Measurements from ENCODE around the gene SEPTIN8.

The SEPTIN8 gene

DNA sequence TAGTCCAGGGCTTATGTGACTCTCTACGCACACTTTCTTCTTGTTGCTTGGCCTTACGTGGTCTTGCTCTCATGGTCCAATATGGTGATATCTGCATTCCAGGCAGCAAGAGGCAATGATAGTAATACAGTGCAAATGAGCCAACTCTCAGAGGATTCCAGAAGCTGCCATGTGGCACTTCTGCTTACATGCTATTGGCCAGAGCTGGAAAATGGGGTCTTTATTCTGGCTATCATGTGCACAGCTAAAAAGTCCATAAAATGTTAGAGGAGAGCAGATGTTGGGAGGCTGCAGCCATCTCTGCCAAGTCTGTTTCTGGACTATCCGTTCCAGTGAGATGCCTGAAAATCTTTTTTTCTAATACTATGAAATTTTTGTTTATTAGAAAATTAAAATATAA is 2.9 kb upstream of the SEPTIN8 start:
- no peak for DNase-seq

DNA sequence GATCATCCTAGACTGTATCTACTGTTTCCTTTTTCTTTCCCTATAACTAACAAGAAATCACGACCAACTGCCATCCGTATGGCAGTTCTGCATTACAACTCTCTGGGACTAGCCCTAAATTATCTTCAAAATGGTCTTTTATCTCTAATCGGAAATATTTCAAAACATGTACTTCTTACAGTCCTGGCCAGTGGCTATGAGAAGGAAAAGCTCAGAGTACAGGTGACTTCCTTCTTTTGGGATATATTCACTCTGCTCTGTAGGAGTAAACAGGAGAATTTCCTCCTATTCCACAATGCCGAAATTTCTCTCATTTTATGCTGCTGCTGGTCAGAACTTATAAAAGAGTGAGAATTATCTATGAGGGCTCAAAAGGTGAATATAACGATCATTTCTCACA is 1.8 kb upstream of the SEPTIN8 start:
- DNase-seq = no peak

DNA sequence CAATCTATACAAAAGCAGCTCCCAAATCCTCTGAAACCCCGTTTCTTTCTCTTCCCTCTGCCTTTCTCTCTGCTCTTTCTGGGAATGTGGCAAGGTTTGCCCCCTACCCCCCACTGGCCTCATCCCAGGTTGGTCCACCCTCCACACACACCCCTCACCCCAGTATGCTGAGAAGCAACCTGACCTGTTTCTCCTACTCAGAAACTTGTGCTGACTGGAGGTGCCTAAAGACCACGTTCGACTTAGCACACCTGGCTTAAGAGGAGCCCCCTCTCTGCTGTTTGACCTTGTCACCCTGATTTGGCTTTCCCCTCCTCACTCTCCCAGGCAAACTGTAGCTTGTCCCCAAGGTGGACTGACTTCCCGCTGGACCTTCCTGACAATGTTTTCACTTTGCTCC is 1.1 kb upstream of the SEPTIN8 start:
- no peak for DNase-seq

DNA sequence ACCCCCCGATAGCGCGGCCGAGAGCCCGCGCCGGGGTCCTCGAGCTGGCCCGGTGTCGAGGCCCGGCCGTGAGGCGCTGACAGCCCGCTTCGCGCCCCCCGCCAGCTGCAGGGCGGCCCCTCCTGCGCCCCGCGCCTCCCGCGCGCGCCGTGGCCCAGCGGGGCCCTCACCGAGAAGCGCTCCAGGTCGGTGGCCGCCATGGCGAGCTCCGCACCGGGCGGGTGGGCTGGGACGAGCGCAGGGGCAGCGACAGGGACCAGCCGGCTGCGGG is 166 bp downstream of the SEPTIN8 start:
- no peak for DNase-seq

DNA sequence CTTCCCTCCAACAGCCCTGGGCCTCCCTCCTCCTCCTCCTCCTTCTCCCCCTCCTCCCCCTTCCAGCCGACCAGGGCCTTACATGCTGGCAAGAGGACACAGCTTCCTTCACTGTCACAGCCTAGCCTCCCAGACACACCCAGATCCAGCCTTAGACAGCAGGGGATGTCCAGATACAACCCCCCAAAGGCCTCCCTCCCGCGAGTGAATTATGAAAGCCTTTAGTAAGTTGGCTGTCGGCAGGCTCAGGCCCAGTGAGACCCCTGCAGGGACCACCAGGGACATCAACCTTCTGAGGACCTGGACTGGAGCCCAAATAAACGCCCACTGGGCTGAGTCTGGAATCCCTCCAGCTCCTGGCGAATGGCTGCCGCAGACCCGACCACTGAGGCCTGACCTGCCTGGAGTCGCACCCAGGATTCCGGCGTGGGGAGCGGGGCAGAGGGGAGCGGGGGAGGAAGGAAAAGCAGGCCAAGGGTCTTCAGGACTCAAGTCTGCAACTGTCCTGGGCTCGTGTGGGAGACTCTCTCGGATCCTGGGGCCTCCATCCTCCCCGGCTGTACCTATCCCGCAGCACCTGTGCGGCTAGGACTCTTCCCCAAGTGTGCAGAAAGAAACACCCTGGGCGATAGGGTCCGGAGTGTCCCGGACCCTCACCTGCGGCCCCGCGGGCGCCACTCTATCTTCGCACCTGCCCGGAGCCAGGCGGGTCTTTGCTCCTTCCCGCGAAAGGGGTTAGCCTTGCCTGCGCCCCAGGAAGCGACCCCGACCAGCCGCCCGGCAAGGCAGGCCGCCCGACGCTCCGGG is 705 bp downstream of the SEPTIN8 start:
- DNase-seq = peak; percentile 20

DNA sequence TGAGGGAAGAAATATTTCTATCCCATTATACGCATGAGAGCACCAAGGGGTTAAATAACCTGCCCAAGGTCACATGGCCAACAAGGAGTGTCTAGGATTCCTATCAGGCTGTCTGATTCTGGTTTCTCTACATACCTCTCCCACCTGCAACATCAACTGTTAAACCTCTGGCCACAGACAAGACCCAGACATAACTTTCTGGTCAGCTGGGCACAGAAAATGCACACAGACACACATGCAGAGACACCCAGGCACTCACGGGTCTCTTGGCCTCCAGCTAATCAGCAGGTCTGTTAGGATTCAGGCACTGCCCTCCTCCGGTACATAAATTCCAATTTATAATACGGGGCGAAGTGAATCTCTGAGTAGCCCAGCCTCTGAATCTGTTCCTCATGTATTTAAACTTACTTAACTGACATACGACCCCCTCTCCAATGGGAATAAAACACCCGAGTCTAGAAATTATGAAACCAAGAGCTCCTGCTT is 1.5 kb downstream of the SEPTIN8 start:
- no peak for DNase-seq

DNA sequence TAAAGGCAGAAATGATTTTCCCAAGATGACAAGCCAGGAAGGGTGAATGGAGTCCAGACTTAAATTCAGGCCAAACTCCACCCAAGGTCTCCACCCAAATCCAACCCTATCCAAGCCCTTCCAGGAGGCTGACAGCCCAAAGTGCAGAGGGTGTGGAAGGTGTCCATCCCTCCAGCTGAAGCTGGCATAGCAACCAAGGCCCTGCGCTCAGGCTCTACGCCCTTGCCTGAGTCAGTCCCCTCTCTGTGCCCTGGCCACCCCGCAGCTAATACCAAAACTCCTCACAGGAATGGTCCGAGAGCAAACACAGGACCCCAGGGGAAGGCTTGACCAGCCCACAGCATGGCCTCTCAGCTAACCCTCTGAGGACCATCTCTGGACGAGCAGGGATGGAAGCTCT is 2.1 kb downstream of the SEPTIN8 start:
- DNase-seq = no peak

DNA sequence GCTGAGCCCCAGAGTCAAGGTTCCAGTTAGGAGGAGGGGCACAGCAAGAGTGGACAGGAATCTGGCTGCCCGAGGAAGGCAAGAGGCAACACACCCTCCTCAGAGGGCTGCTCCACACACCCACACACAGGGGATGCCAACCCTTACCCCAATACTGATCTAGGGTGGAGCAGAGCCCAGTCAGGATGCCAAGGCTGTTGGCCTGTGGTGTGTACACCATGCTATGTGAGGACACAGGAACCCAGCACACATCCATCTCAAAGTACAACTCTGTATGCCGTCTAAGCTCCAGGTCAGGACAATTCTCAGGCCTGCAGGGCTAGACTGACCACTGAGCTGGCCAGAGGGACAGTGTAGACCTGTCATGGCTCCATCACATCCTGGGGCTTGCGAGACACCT is 2.6 kb downstream of the SEPTIN8 start:
- no peak for DNase-seq

DNA sequence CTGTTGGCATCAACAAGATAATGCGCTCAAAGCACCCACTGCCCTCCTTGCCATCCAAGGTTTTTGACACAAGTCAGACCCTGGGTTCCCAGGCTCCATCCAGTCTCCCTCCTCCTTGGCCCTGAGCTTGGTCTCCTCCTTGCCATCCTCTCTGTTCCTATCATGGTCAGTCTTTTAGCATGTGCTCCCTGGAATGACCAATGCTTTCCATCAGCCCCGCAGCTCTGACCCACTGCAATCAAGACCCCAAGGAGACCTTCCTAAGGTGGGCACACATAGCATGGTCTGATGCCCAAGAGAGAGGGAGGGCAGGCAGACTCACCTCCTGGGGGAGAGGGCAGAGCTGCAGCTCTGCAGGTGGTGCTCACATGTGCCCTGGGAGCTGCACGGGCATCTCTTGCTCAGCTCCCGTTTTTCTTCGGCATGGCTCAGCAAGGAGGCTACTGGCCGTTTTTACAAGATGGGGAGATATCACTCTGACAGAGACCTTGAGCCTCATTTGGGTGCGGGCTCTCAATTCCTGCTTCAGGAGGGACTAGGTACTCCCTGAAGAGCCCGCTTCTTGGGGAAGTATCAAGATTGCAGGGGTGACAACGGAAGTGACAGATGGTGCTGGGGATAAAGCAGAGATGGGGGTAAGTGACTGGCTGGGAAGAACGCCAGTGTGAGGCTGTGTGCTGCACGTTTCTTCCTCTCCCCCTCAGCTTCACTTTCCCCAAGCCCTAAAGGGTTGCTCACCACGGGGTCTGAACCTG is 3.3 kb downstream of the SEPTIN8 start:
- DNase-seq = no peak

DNA sequence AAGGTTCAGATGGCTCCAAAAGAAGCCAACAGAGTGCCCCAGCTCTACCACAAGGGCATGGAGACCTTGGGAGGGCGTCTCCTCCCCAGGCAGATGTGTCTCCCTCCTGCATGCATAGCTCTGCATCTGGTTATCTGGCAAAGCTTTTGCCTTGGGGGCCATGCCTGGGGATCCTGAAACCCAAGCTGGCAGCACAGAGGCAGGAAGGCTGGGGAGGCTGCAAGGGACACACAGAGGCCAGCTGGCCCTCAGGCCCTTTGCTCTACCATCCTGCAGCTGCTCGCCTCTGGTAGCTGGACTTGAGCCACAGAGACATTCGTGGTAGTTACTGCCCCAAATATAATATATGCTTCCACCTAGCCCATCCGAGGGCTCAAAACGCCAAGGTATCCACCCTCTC is 3.9 kb downstream of the SEPTIN8 start:
- DNase-seq = no peak

DNA sequence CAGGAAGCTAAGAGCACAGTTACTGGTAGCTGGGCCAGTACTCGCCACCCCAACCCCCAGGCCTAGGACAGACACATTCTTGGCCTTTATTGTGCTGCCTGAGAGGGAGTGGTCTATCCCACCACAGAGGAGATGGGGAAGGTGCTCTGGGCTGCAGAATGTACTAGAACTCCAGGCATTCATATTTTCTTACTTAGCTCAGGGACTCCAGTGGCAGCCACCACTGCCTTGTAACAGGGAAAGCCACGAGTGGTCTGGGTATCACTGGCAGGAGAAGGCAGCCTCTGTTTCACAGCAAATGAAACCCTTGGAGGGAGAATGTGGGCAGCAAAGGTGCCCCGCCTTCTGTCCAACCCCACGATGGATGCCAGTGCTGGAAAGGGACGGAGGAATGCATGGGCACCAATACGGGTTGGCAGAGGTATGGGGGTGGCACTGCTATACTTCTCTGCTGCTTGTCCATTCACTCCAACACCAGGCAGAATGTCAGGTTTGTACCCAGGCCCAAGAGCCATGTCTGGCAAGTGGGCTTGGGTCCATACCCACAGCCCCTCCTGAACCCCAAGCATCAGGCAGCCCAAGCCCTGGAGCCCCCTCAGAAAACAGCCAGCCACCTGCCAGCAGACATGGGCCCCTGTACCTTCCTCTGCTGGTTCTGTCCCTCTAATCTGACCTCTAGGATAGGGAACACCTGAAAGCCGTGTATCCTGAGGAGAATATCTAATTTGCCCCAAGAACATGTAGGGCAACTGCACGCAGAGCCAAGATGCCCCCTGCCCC is 4.6 kb downstream of the SEPTIN8 start:
- DNase-seq = no peak

DNA sequence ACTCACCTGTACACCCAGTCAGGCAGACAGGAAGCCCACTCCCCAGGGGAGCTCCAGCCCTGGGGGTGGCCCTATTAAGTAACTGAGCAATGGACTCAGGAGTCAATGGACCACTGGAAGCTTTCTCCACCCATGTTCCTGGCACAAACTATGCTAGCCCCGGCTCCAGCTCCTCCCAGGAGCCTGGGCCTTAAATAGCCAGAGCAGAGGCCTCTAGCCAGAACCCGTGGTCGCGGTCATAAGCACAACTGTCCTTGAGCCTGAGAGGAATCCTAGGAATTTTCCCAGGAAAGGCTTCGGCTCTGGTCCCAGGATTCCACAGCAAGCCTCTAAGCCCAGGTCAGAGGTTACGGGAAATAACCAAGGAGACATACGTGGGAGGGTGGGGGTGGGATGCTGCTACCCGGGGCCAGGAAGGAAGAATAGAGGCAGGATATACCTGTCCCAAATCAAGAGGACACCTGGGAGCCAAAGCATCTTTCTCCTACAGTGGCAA is 5.5 kb downstream of the SEPTIN8 start:
- DNase-seq = no peak

DNA sequence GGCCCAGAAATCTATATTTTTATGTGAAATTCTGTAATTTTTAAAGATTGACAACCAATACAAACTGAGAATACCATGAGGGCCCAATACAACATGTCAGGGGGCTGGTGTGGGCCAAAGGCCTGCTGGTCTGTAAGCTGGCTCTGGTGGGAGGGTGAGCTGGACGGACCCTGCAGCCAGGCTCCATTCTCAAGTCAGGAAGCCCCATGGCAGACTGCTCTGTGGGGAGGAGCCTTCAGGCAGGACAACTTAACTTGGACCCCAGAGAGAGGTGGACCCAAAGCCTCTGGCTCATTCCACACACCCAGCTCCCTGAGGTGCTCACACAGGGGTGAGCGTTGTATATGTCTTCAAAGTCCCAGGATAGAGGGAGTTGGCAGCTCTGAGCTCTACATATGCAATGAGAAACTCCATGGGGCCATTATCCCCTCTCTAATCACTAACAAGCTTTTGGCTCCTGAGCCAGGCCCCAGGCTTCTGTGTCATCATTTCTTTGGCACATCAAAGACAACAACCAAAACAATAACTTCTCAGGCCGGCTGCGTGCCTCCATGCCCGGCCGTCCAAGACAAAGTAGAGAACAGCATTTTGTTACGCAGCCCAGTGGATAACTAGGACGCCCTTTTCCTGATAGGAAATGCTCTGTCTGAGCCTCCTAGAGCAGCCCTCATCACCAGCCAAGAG is 6.4 kb downstream of the SEPTIN8 start:
- no peak for DNase-seq

DNA sequence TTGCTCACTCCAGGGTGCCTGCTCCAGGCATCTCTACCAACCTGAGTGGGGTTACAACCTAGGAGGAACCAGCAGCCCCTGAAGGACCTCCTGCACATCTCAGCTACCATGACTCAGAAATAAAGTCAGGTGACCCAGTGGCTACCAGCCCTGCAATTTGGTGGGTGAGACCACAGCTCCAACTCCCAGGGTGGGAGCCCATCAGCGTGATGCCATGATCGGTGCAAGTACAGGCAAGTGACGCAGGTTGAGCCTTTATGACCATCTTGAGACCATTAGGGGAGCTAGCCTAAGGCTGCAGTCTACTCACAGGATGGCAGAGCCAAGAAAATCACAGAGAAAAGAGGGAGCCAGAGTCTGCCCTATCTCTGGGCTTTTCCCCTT is 8.6 kb downstream of the SEPTIN8 start:
- DNase-seq = no peak

DNA sequence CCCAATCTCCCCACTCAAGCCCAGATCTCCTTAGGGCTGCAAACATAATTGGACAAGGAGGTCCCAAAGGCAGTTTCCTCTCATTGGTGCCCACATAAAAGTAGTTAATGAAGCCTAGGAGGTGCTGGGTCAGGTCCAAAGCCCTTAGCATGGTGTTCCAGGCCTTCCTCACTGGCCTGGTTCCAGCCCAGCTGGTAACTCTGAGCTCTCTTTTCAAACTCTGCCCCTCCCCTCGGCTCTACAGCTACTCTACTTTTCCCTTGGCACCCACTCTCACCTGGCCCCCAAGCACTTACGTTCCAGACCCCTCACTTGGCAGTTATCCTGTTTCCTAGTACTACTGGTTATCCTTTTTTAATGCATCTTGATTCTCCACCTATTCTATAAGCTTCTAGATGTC is 9.9 kb downstream of the SEPTIN8 start:
- peak; percentile 57 for DNase-seq

DNA sequence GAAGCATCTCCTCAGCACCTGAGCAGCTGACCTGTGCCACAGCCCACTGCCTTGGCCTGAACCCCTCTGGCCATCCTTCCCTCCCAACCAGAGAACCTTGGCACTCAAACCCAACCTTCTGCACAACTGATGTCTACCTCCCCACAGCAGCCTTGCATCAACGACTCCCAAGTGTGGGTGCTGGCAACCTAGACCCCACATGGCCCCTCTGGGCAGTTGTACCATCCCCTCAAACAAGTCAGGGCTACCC is 10.3 kb downstream of the SEPTIN8 start:
- no peak for DNase-seq

DNA sequence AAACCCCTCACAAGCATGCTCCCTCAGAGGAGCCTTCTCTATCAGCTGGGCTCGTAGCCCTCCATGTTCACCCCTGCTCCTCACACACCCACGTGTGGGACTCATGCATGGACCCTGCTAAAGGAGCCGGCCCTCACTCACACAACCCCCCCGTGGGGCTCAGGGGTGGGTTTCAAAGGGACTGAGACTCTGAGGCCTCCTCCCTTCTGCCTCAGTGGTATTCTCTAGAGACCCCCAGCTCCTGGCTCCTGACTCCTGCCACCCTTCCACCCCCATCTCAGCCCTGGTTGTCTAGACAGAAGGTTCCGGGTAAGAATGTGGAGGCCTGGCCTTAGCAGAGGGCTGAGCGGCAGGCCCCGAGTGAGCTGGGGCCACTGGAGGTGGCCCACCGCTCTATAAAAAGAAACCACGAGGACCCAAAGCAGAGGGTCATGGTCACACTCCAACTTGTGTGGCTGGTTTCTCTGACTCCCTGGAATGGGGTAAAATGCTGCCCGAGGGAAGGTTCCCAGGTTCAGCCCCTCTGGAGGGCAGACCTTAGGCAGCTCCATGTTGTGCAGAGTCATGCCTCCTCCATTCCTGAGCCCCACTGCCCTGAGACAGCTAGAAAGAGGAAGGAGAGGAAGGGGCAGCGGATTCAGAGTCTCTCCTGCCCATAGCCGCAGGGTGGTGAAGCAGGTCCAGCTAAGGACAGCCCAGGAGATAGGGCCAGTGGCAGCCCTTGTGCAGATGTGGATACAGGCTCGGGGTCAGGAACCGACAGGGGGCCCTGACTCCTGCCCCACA is 10.8 kb downstream of the SEPTIN8 start:
- no peak for DNase-seq

DNA sequence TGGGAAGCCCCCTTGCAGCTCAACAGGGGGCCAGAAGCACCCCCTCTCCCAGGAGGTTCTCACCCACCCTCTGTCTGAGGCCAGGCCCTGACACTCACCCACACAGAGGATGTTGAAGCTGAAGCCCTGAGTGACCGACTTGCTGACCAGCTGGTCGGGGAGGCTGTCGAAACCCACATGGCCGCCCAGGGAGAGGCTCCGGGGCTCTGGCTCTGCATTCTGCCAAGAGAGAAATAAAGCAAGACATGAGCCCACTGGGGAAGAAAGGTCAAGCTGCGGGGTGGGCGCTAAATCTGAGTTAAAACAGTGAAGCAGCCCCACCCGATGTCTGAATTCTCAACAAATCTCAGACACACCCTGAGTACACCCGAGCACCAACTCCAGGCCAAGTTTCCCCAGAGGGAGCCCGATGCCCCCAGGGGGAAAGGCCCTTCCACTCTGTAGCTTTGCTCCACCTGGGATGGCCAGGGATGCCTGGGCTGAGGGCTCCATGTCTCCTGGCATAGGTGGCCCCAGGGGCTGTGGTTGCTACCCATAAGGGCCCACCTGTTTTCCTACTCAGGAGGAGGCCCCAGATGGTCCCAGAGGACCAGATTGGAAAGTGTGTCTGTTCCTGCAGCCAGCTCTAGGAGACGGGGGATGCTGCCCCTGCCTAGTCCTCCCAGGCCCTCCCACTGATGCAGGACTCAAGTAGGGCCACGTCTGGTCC is 11.6 kb downstream of the SEPTIN8 start:
- DNase-seq = no peak

DNA sequence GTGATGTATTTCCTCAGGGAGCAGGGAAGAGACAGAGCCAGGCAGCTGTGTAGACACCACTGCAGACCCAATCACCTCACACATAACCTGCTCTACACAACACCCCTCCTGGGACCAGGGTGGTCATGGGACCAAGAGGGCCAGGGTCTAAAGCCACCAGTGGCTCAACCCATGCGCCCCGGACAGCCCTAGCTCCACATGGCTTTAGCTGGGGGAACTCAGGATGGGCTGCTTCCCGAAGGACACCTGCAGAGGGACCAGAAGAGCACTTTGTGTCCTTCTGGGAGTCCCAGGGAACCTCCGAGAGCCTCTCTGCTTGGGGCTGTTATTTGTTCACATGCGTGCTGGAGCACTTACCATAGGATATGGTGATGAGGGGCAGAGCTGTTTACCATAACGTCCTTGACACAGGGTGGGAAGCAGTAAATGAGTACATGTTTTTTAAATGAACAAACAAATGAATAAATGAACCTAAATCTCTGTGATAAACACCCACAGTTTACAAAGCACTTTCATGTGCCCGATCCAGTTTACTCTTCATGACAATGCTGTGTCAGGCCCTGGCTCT is 12.3 kb downstream of the SEPTIN8 start:
- no peak for DNase-seq

DNA sequence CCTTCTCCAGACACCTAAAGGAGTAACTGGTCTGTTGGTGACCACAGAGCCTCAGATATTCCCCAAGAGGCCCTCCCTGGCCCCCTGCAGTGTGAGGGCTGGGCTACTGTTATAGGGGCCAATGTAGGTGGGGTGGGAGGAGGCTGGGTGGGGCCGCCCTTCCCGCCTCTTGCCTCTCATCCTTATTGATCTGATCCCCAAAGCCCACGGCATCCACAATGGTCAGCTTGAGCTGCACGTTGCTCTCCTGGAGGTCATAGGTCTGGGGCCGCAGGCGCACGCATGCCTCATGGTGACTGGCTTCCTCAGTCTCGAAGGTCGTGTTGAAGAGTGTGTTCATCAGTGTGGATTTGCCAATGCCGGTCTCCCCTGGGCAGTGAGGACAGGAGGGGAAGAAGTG is 13.0 kb downstream of the SEPTIN8 start:
- no peak for DNase-seq

DNA sequence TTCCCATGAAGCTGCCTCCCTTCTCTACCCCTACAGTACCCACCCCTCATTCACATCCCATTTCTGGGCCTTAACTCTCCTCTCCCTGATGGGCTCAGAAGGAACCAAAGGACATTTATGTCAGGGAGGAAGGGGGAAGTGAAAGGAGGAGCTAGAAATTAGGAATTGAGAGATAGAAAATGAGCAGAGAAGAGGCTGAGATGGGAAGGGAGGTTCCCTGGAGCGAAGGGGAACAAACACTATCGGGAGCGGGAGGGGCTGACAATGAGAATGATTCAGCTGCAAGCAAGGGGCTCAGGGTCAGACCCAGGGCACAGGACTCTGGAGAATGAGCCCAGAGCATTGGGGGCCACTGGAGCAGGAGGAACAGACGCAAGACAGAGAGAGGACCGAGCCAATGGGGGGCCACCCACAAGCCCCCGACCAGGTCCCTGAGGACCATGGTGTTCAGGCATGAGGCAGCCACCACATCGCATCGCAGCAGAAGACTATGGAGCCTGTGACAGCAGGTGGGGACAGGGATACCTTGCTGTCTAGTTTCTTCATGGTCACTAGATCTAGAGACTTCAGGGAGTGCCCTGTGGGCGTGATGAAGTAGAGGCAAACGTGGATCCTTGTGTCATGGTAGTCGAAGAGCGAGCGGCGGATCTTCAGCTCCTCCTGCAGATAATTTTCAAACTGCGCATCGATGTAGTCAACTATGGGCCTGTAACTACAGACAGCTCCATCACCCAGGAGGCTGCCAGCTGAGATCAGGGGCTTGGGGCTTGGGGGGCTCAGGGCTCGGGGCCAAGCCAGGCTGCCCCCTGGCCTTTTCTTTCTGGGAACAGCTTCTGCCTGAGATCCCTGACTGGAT is 13.6 kb downstream of the SEPTIN8 start:
- DNase-seq = no peak
